ENCODE measurements around the gene FAIM2.

FAIM2 gene

GRCh38 chr12:49944718-49945117 lies 41.0 kb upstream of the FAIM2 start:
- TF ChIP-seq CTCF (IDR thresholded peaks at IDR 0.05; ENCODE audit: low read depth, low read length), result no peak
- no peak overlapping the region for H3K4me3 ChIP-seq (ENCODE audit: low read depth, low read length)
- no peak for DNase-seq (ENCODE audit: low read depth, low spot score)
- in situ Hi-C loops (cut with HindIII; ENCODE audit: low sequenced_read_pairs), result no loop called here

- H3K4me3 ChIP-seq (ENCODE audit: low read depth, low read length), result no peak overlapping the region
- in situ Hi-C loops (cut with HindIII; ENCODE audit: low sequenced_read_pairs), result no loop called here
- DNase-seq (ENCODE audit: low read depth, low spot score), result no peak
- TF ChIP-seq CTCF (IDR thresholded peaks at IDR 0.05; ENCODE audit: low read depth, low read length), result no peak
Measured at GRCh38 chr12:49944046-49944445, 40.3 kb upstream of the FAIM2 start.

DNA sequence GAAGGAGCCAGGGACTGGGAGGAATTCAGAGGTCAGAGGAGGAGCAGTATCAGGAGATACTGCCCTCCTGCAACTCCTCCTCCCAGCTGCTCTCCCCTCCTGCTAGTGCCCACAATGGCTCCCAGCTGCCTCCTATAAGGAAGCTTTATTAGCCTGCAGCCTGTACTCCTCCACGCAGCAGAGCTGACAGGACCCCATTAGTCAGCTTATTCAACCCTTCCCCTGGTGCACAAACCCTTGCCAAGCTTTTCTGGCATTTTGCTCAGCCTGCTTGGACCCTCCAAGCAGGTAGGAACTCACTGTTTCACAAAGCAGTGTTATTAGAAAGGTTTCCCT lies 39.9 kb upstream of the FAIM2 start:
- DNase-seq (ENCODE audit: low read depth, low spot score), result no peak
- in situ Hi-C loops (cut with HindIII; ENCODE audit: low sequenced_read_pairs), result no loop called here

GRCh38 chr12:49942921-49943624 lies 39.4 kb upstream of the FAIM2 start:
- in situ Hi-C loops (cut with HindIII; ENCODE audit: low sequenced_read_pairs), result no loop called here
- TF ChIP-seq CTCF (IDR thresholded peaks at IDR 0.05; ENCODE audit: low read depth, low read length), result no peak
- DNase-seq (ENCODE audit: low read depth, low spot score), result no peak
- no peak overlapping the region for H3K4me3 ChIP-seq (ENCODE audit: low read depth, low read length)

More for the DNA sequence above, 39.9 kb upstream of the FAIM2 start:
- H3K4me3 ChIP-seq (ENCODE audit: low read depth, low read length), result no peak overlapping the region
- TF ChIP-seq CTCF (IDR thresholded peaks at IDR 0.05; ENCODE audit: low read depth, low read length), result no peak

- DNase-seq (ENCODE audit: low read depth, low spot score), result no peak
- H3K4me3 ChIP-seq (ENCODE audit: low read depth, low read length), result no peak overlapping the region
- in situ Hi-C loops (cut with HindIII; ENCODE audit: low sequenced_read_pairs), result no loop called here
- TF ChIP-seq CTCF (IDR thresholded peaks at IDR 0.05; ENCODE audit: low read depth, low read length), result no peak
Measured at GRCh38 chr12:49942512-49942893, 38.8 kb upstream of the FAIM2 start.

- no peak for TF ChIP-seq CTCF (IDR thresholded peaks at IDR 0.05; ENCODE audit: low read depth, low read length)
- H3K4me3 ChIP-seq (ENCODE audit: low read depth, low read length), result no peak overlapping the region
- in situ Hi-C loops (cut with HindIII; ENCODE audit: low sequenced_read_pairs), result no loop called here
- DNase-seq (ENCODE audit: low read depth, low spot score), result no peak
Measured at GRCh38 chr12:49941556-49942511, 38.1 kb upstream of the FAIM2 start.

Data from astrocyte of the spinal cord (primary cell).